ENCODE data around the gene RECQL5. TPM values are rescaled to one million over a fixed set of nuclear protein-coding genes. Genes with fewer than 3 reads are reported as not detected.

The RECQL5 gene
- total RNA-seq = 12.3 and 22.4 TPM in 2 replicates

GRCh38 chr17:75666959-75667790 is at the start of gene RECQL5, which contains the start of gene SAP30BP:
TSS of gene RECQL5 (minus strand) at chr17:75667154. CDS start at chr17:75666557, 597 bp downstream.
TSS of gene SAP30BP (plus strand) at chr17:75667338. CDS start at chr17:75667373, 35 bp downstream.

DNA sequence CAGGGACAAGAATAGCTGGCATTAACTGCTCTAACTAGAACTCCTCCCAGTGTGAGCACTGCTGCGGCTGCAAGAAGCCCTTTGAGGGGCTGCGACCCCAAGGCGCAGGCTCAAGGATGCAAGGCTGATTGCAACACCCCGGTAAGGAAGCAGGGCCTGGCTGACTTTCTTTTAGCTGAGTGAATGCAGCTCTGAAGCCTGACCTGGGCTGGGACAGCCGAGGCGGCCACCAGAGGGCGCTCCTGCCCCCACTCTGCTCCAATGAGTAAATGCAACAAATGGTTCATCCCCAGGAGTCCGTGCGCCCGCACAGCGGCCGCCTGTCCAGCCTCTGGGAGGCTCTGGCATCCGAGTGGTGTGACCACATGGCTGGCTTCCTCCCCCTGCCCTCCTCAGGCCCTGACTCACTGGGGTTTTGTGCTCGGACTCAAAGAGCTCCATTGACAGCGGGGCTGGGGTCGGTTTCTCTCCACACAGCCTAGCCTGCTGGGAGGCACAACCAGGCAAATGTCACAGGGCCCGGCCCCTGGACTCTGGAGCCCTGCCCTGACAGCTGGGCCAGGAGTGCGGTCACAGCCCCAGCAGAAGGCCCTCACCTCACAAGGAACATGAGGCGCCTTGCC is 34.0 kb downstream of the RECQL5 start, which contains the start of gene SMIM5:
Gene SMIM5, plus strand, starts transcription at position 572 of the 623 bp plus-strand sequence. CDS start 6,768 bp downstream, outside the sequence.

DNA sequence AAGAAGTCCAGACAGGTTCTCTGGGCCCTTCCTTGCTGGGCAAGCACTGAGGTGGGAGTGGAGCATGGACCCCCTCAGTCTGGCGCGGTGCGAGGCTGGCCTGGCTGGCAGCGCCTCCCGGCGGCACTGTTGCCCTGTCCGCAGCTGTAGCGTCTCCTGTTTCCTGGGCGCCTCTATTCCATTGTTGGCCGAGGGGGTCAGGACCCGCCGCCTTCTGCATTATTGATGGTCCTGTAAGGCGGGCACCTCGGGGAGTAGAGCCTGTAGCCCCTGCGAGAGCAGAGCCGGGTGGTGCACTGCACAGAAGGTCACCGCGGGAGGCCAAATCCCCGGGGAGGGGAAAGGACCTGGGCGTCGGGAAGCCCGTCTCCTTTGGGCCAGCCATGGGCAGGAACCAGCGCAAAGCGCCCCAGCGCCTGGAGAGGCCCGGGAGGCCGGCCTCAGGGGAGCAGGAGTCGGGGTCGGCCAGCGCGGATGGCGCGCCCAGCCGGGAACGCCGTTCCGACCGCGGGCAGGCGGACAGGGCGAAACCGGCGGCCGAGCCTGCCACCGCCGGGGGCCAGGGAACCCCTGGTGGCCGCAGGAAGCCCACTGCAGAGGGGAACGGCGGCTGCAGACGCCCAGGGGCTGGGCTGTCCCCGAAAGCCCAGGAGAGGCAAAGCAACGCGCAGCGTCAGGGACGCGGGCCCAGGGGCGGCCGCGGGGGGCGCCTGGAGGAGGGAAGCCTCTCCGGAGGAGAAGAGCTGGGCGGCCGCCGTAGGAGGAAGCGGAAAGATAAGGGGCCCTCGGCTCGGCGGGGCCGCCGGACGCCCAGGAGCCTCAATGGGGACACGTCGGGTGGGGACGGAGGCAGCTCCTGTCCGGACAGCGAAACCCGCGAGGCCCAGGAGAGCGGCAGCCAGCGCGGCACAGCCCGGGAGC is 79.0 kb downstream of the RECQL5 start, which contains the start of gene MYO15B:
Gene MYO15B, plus strand, starts transcription at position 126 of the 921 bp plus-strand sequence. Its CDS starts 258 bp downstream, at position 384.

Other genes with a start within 250 kb of the RECQL5 start
- gene TMEM94, start 210.5 kb downstream of the RECQL5 start, total RNA-seq = 40.6 and 56.9 TPM in 2 replicates
- 6.7 and 8.1 TPM in 2 replicates for gene CASKIN2, start 151.6 kb downstream of the RECQL5 start, total RNA-seq
- gene TSEN54, start 150.6 kb downstream of the RECQL5 start, total RNA-seq = 13.6 and 22.1 TPM in 2 replicates
- gene LLGL2, start 141.5 kb downstream of the RECQL5 start, total RNA-seq = 0.64 and 1.2 TPM in 2 replicates
- gene MYO15B, start 79.4 kb downstream of the RECQL5 start, total RNA-seq = 0.13 and 8.4 TPM in 2 replicates
- not detected in 2 replicates for gene SMIM5, start 33.7 kb downstream of the RECQL5 start, total RNA-seq
- gene SAP30BP, start 184 bp upstream of the RECQL5 start, total RNA-seq = 45.2 and 58.1 TPM in 2 replicates
- gene ITGB4, start 54.3 kb upstream of the RECQL5 start, total RNA-seq = 2.1 and 22.9 TPM in 2 replicates
- 51.7 and 54.4 TPM in 2 replicates for gene GALK1, start 98.0 kb upstream of the RECQL5 start, total RNA-seq
- 13.3 and 38.2 TPM in 2 replicates for gene UNK, start 117.7 kb upstream of the RECQL5 start, total RNA-seq
- 0.48 and 4.1 TPM in 2 replicates for gene UNC13D, start 177.2 kb upstream of the RECQL5 start, total RNA-seq
- gene WBP2, start 188.2 kb upstream of the RECQL5 start, total RNA-seq = 36.0 and 60.9 TPM in 2 replicates
- 13.4 and 24.3 TPM in 2 replicates for gene TRIM47, start 211.4 kb upstream of the RECQL5 start, total RNA-seq
- gene TRIM65, start 229.8 kb upstream of the RECQL5 start, total RNA-seq = 27.2 and 30.4 TPM in 2 replicates
- 26.5 and 28.3 TPM in 2 replicates for gene MRPL38, start 237.7 kb upstream of the RECQL5 start, total RNA-seq